Mesenchymal stem cell (in vitro differentiated cells and primary cell): ENCODE results near the gene CNOT1.

Source experiments
- DNase-seq: peaks from one replicate; pipeline ENCODE4 v3.0.0-alpha.2; 2013
- H2AFZ ChIP-seq: one replicate; pipeline ENCODE4 v1.6.1; 2013; ENCODE audit warnings: low read depth, mild to moderate bottlenecking, control low read depth, inconsistent platforms, low read length, moderate library complexity
- H2AK5ac ChIP-seq: 2 replicates; pipeline ENCODE4 v1.6.1; 2013; ENCODE audit warnings: low read length, moderate library complexity, mild to moderate bottlenecking, inconsistent platforms; ENCODE audit not compliant: severe bottlenecking
- H2BK120ac ChIP-seq: one replicate; pipeline ENCODE4 v1.6.1; 2013; ENCODE audit warnings: low read depth, mild to moderate bottlenecking, inconsistent platforms, low read length, moderate library complexity
- H2BK12ac ChIP-seq, 2 experiments: one replicate each; pipeline ENCODE4 v1.6.1; 2013; ENCODE audit warnings: inconsistent platforms in 2 of 2, low read length in 2 of 2, mild to moderate bottlenecking in 2 of 2, moderate library complexity in 2 of 2, control low read depth in 1 of 2
- H2BK15ac ChIP-seq: one replicate; pipeline ENCODE4 v1.6.1; 2013; ENCODE audit warnings: mild to moderate bottlenecking, low read depth, inconsistent platforms; ENCODE audit not compliant: poor library complexity, severe bottlenecking
- H2BK5ac ChIP-seq: 2 replicates; pipeline ENCODE4 v1.6.1; 2013; ENCODE audit warnings: low read depth, mild to moderate bottlenecking, low read length, control low read depth, inconsistent platforms; ENCODE audit not compliant: poor library complexity, severe bottlenecking
- H3K14ac ChIP-seq, 2 experiments: one replicate each; pipeline ENCODE4 v1.6.1; 2013; ENCODE audit warnings: inconsistent platforms in 2 of 2, low read length in 2 of 2, control low read depth in 1 of 2, mild to moderate bottlenecking in 1 of 2, moderate library complexity in 1 of 2
- H3K18ac ChIP-seq, 2 experiments: one replicate each; pipeline ENCODE4 v1.6.1; 2013; ENCODE audit warnings: inconsistent platforms in 2 of 2, low read length in 2 of 2, control low read depth in 1 of 2, low read depth in 1 of 2, mild to moderate bottlenecking in 1 of 2
- H3K23ac ChIP-seq, 2 experiments: one replicate each; pipeline ENCODE4 v1.6.1; 2013; ENCODE audit warnings: inconsistent platforms in 2 of 2, low read length in 2 of 2, mild to moderate bottlenecking in 2 of 2, moderate library complexity in 2 of 2, control low read depth in 1 of 2
- H3K27ac ChIP-seq: 2 replicates; pipeline ENCODE4 v1.5.1; 2013; ENCODE audit warnings: mild to moderate bottlenecking, moderate library complexity, low read length, control low read depth, inconsistent platforms; ENCODE audit not compliant: poor library complexity, severe bottlenecking
- H3K27me3 ChIP-seq, 2 experiments: 2 replicates each; pipeline versions ENCODE4 v1.6.1 to v1.7.0; 2013; ENCODE audit warnings: low read length in 2 of 2, mild to moderate bottlenecking in 2 of 2, moderate library complexity in 2 of 2, control low read depth in 1 of 2, inconsistent platforms in 1 of 2; ENCODE audit not compliant: control insufficient read depth in 1 of 2, insufficient read depth in 1 of 2
- H3K36me3 ChIP-seq, 2 experiments: 2 replicates each; pipeline versions ENCODE4 v1.6.1 to v1.7.0; 2013; ENCODE audit warnings: low read length in 2 of 2, control low read depth in 1 of 2, inconsistent platforms in 1 of 2, low read depth in 1 of 2, mild to moderate bottlenecking in 1 of 2; ENCODE audit not compliant: insufficient read depth in 2 of 2, control insufficient read depth in 1 of 2
- H3K4ac ChIP-seq, 2 experiments: one replicate each; pipeline ENCODE4 v1.6.1; 2013; ENCODE audit warnings: inconsistent platforms in 2 of 2, low read length in 2 of 2, mild to moderate bottlenecking in 2 of 2, moderate library complexity in 2 of 2, control low read depth in 1 of 2, low read depth in 1 of 2
- H3K4me1 ChIP-seq: 2 replicates; pipeline ENCODE4 v1.6.1; 2013; ENCODE audit warnings: low read depth, low read length, control low read depth; ENCODE audit not compliant: control insufficient read depth, insufficient read depth
- H3K4me2 ChIP-seq: 2 replicates; pipeline ENCODE4 v1.6.1; 2013; ENCODE audit warnings: low read length, mild to moderate bottlenecking, inconsistent platforms; ENCODE audit not compliant: poor library complexity, severe bottlenecking
- H3K4me3 ChIP-seq, 2 experiments: 2 replicates each; pipeline versions ENCODE4 v1.5.1 to v1.7.0; 2013; ENCODE audit warnings: low read length in 2 of 2, mild to moderate bottlenecking in 2 of 2, control low read depth in 1 of 2, low read depth in 1 of 2; ENCODE audit not compliant: insufficient read depth in 1 of 2
- H3K79me1 ChIP-seq: replicated peaks from 2 replicates; pipeline ENCODE4 v1.6.1; 2013; ENCODE audit warnings: mild to moderate bottlenecking, control low read depth, low read length, inconsistent platforms; ENCODE audit not compliant: poor library complexity, severe bottlenecking
- H3K9ac ChIP-seq: 2 replicates; pipeline ENCODE4 v1.7.0; 2013; ENCODE audit warnings: mild to moderate bottlenecking, low read length, moderate library complexity
- H3K9me3 ChIP-seq: 2 replicates; pipeline ENCODE4 v1.7.0; 2013; ENCODE audit warnings: mild to moderate bottlenecking, low read length; ENCODE audit not compliant: control insufficient read depth
- H4K8ac ChIP-seq: one replicate; pipeline ENCODE4 v1.6.1; 2013; ENCODE audit warnings: inconsistent platforms, mild to moderate bottlenecking, low read length, moderate library complexity
- H4K91ac ChIP-seq: one replicate; pipeline ENCODE4 v1.6.1; 2013; ENCODE audit warnings: mild to moderate bottlenecking, low read length, inconsistent platforms
- WGBS: methylation state at CpG from one replicate; pipeline ENCODE4 v1.1.7; 2013; ENCODE audit warnings: mixed read lengths; 5-methylcytosine and 5-hydroxymethylcytosine counted together

CNOT1 gene

GRCh38 chr16:58498341-58499091, 131.1 kb downstream of the CNOT1 start:
- no peak overlapping the region for H3K27ac ChIP-seq

GRCh38 chr16:58497935-58498334, 131.7 kb downstream of the CNOT1 start:
- Histone ChIP-seq H2BK120ac (no peak overlapping the region), H4K8ac (peak overlapping the region; percentile 9), H3K79me1 (peaks cover 8% of the 10 kb centered on the region), H3K23ac (no peak overlapping the region), H2BK12ac (no peak overlapping the region), H3K14ac (no peak overlapping the region), H3K27ac (no peak overlapping the region), H3K9ac (no peak overlapping the region), H3K4me2 (no peak overlapping the region), H2AK5ac (no peak overlapping the region), H3K4ac (no peak overlapping the region), H3K18ac (no peak overlapping the region), H3K4me1 (peaks cover 34% of the 10 kb centered on the region), H2AFZ (no peak overlapping the region), H3K36me3 (no peaks in the 10 kb centered on the region), H4K91ac (no peak overlapping the region), H3K9me3 (no peaks in the 10 kb centered on the region), H2BK5ac (no peak overlapping the region), H3K27me3 (peaks cover 5 to 34% of the 10 kb centered on the region in 2 experiments), H2BK15ac (no peak overlapping the region), H3K4me3 (no peak overlapping the region)
- no peak for DNase-seq
- WGBS: 68% methylated on average over 5 of the region's 5 CpGs

More at GRCh38 chr16:58498341-58499091, 131.1 kb downstream of the CNOT1 start:
- Histone ChIP-seq H3K4me2 (no peak overlapping the region), H3K27me3 (peaks cover 3 to 36% of the 10 kb centered on the region in 2 experiments), H3K9ac (no peak overlapping the region), H3K14ac (no peak overlapping the region), H2AFZ (no peak overlapping the region), H4K8ac (peak overlapping the region; percentile 9), H4K91ac (no peak overlapping the region), H3K4ac (no peak overlapping the region), H3K23ac (no peak overlapping the region), H3K4me1 (peaks cover 34% of the 10 kb centered on the region), H3K4me3 (no peak overlapping the region), H3K79me1 (peaks cover 8% of the 10 kb centered on the region), H3K36me3 (no peaks in the 10 kb centered on the region), H2AK5ac (no peak overlapping the region), H2BK5ac (no peak overlapping the region), H2BK15ac (no peak overlapping the region), H3K9me3 (no peaks in the 10 kb centered on the region), H2BK12ac (no peak overlapping the region), H3K18ac (no peak overlapping the region), H2BK120ac (no peak overlapping the region)
- WGBS: 83% methylated on average over 9 of the region's 9 CpGs
- DNase-seq: no peak

GRCh38 chr16:58497468-58497867, 132.2 kb downstream of the CNOT1 start:
- Histone ChIP-seq H2BK15ac (no peak overlapping the region), H3K4me3 (no peak overlapping the region), H3K4me1 (peaks cover 34% of the 10 kb centered on the region), H2AK5ac (no peak overlapping the region), H3K9me3 (no peaks in the 10 kb centered on the region), H3K23ac (no peak overlapping the region), H3K4ac (no peak overlapping the region), H3K27ac (no peak overlapping the region), H4K8ac (no peak overlapping the region), H2BK5ac (no peak overlapping the region), H3K9ac (no peak overlapping the region), H3K79me1 (peaks cover 8% of the 10 kb centered on the region), H3K14ac (no peak overlapping the region), H3K18ac (no peak overlapping the region), H3K36me3 (no peaks in the 10 kb centered on the region), H2AFZ (no peak overlapping the region), H2BK12ac (no peak overlapping the region), H3K27me3 (peaks cover 9 to 29% of the 10 kb centered on the region in 2 experiments), H3K4me2 (no peak overlapping the region), H4K91ac (peak overlapping the region; percentile 1), H2BK120ac (no peak overlapping the region)
- DNase-seq: no peak
- 90% methylated on average over 2 of the region's 2 CpGs for WGBS

GRCh38 chr16:58495521-58496331, 133.9 kb downstream of the CNOT1 start:
- 75% methylated on average over 24 of the region's 24 CpGs for WGBS
- H3K23ac ChIP-seq: no peak overlapping the region

More at GRCh38 chr16:58495521-58496331, 133.9 kb downstream of the CNOT1 start:
- H3K9ac ChIP-seq: peak overlapping the region; percentile 84
- no peaks in the 10 kb centered on the region for H3K36me3 ChIP-seq
- H4K8ac ChIP-seq: no peak overlapping the region
- no peak overlapping the region for H3K14ac ChIP-seq
- H2AK5ac ChIP-seq: no peak overlapping the region
- no peak overlapping the region for H2BK120ac ChIP-seq
- no peaks in the 10 kb centered on the region for H3K9me3 ChIP-seq
- no peak overlapping the region for H2BK12ac ChIP-seq
- DNase-seq: no peak
- no peak overlapping the region for H3K18ac ChIP-seq
- no peak overlapping the region for H3K27ac ChIP-seq
- no peak overlapping the region for H4K91ac ChIP-seq
- peaks cover under 1% of the 10 kb centered on the region for H3K79me1 ChIP-seq
- H3K4me1 ChIP-seq: peaks cover 19% of the 10 kb centered on the region
- peaks cover 16 to 21% of the 10 kb centered on the region in 2 experiments for H3K27me3 ChIP-seq
- no peak overlapping the region for H2BK5ac ChIP-seq
- H3K4me2 ChIP-seq: no peak overlapping the region
- no peak overlapping the region for H2BK15ac ChIP-seq
- no peak overlapping the region for H3K4ac ChIP-seq
- H2AFZ ChIP-seq: no peak overlapping the region
- H3K4me3 ChIP-seq: peak overlapping the region in 1 of 2 experiments; percentile 58
